SKM-1 (cell line): ENCODE measurements around the gene SLC7A14.

Experiments
- DNase-seq: peaks from one replicate; lab custom pipeline; 2025; ENCODE audit not compliant: unreplicated experiment; lab: John Stamatoyannopoulos, UW

The SLC7A14 gene

DNA sequence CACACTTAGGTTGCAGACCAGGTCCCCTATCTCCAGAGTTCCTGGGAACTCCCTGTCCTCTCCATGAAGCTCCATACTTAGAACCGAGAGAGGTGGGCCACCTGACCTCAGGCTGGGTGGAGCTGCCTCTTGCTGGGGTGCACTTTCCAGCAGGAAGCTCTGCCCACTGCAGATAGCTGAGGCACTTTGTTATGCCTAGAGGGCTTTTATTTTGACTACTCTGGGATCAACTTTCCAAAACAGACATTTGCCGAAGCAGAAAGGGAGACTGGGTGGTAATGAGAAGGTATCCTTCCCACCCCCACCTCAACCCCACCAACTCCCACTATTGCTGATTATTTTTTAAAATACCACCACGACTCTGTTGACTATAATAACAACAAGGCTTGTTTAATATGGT lies 112.5 kb downstream of the SLC7A14 start:
- DNase-seq = no peak

DNA sequence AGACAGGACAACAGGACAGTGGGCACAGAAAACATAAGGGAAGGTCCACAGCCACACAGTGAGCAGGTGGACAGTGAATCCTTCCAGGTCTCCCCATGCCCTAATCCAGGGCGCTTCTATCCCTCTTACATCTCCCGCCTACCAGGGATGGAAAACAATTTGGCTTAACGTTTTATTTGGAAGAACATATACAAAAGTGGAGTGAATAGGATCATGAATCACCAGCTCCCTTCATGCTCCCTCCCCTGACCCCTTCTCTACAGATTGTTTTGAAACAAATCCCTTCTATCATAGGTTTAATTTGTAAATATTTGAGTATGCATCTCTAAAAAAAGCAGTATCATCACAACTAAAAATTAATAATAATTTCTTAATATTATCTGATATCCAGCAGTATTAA lies 114.7 kb downstream of the SLC7A14 start:
- no peak for DNase-seq

DNA sequence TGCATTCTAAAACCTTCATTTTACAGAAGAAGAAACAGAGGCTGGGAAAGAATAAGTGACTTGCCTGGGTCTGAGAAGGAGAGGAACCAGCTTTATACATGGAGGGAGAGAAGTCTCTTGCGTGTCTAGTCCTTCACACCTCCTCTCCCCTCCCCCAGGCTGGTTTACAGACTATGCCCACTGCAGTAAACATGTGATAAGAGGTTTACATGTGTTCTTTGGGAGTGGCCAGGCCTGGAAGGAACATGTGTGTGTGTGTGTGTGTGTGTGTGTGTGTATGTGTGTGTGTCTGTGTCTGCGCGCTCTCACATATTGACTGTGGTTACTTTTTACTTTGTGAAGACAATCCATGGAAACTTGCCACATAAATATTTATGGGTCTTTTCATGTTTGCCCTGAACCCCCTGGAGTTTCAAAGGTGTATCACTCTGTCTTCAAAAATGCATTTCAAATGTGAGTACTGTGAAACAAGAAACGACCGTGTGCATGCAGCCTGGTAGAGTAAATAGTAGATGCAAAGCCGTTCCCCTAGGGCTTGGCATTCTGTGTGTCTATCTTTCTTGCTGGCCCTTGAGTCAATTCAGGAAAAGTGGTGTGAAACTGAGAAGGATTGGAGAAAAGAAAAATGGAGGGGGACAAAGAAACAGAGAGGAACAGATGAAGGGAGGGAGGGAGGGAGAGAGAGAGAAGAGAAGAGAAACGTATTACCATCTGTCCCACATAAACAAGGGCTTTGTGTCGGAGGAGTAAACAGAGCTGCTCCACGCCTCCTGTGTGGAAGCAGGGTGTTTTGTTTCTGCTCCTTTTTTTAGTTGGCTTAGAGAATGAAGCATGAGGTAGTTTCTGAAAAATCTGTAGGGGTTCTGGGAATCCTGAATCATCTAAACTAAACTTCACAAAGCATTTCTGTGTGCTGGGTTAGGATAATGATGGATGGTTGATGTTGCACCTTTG lies 115.5 kb downstream of the SLC7A14 start:
- no peak for DNase-seq

DNA sequence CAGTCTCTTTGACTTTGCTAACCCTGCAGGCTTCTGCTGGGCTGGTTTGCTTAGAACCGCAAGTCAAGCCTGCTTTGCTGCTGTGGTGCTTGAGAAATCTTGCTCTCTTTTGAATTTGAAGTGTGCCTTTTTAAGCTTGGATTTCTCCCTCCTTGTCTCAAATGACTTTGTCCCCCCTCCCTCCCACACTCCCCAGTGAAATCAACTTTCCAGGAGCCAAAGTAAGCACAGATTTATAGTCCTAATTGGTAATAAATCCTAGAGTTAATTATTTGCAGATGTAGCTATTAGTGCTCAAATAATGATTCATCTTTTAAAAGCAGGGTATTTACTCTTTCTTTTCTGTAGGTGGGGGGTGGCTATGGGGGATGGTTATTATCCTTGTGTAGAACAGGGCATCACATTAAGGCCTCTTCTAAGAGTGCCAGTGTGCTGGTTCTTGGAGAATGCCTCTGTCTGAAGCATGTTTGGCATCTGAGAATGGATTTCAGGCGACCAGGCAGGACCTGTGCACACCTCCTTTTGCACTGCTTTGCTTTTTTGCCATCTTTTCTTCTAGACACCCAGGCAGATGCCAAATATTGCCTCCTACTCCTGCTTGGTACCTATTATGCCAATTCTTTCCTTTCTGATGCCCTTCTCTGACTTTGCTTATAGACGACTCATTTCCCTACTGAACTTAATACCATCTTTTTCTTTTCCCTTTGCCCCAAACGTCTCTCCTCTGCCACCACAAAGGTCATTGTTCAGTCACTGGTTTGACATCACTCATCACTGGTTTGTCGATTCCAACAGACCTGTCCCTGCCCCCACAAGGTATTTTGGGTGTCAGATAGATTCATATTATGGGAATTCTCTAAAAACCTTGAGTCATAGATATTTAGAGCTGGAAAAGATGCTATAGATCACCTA lies 116.5 kb downstream of the SLC7A14 start:
- DNase-seq = no peak

DNA sequence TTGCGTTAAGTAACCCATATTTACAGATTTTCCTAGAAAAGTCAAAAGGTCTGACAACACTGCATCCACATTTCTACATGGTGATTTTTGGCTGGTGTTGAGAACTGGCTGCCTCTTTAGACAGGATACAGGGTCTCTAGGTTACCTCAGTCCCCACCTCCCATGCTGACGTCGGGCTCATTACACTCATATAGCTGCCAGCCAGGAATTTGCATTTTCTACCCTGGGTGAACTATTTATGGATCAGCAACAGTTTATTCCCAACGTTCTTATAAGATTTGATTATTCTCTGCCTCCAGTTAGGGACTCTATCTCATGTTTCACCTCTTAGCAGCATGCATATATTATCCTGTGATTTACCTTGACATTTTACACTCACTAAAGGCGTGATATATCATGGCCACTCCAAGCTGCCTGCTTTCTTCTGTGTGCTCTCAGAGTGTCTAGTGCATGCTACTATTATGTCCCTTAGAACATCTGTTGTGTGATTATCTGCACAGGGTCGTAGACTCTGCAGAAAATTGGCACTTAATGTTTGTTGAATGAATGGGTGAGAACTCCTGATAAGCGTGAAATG lies 118.2 kb downstream of the SLC7A14 start:
- DNase-seq = no peak

DNA sequence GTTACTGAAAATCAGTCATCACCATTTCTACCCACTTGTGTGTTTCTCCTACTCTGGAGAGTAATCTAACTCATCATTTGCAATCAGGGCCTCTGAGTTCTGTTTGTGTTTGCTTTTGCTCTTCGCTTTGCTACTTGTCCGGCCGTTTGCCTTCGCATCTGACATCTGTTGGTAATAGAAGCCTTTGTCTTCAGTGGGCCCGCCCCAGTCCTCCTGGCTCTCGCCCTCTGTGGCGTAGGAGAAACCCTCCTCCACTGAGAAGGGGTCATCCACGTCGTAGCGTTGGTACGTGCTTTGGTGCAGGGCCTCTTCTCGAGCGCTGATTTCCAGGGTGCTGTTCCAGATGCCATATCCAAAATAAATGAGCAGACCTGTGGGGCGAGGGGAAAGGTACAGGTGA lies 118.9 kb downstream of the SLC7A14 start:
- DNase-seq = no peak

- DNase-seq = no peak
Observed at GRCh38 chr3:170465955-170466354, 119.9 kb downstream of the SLC7A14 start.

- no peak for DNase-seq
Observed at GRCh38 chr3:170463011-170463410, 122.9 kb downstream of the SLC7A14 start.

DNA sequence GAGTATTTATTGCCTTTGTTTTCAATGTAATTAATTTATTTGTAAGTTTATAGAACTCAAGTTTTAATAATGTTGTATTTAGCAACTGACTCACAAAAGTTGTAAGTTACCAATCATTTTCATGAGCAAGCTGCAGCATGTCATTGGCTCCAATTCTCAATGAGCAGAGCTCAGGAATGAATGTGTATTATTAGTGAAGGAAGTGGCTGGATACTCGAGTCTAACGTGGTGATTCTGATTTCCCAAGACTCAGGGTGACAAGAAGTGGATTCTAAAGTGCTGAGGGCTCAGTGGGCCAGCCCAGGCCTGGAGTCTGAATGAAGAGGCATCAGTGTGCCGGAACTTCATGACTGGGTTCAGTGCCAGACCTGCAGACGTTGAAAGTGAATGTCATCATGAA lies 127.6 kb downstream of the SLC7A14 start:
- DNase-seq = no peak

DNA sequence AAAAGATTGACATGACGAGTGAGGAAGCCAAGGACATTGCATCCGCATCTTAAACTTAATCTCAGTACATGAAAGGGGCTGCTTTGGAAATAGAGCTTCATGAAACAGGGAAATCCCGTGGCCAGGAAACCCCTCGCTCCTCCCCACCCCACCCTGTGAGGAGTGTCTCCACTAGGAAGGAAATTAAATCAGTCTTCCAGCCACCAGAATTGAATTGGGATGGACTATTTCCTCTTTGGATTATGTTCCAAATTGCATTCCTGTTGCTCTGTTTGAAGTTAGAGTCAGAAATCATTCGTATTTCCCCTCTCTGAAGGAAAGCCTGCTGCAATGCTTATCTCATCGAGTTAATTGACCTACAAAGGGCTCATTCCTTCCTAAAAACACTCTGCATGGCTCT lies 131.4 kb downstream of the SLC7A14 start:
- DNase-seq = no peak

GRCh38 chr3:170450039-170450438 lies 135.8 kb downstream of the SLC7A14 start:
- DNase-seq = no peak

- DNase-seq = no peak
Observed at GRCh38 chr3:170448584-170448983, 137.3 kb downstream of the SLC7A14 start.

GRCh38 chr3:170443457-170443856 lies 142.4 kb downstream of the SLC7A14 start:
- no peak for DNase-seq

DNA sequence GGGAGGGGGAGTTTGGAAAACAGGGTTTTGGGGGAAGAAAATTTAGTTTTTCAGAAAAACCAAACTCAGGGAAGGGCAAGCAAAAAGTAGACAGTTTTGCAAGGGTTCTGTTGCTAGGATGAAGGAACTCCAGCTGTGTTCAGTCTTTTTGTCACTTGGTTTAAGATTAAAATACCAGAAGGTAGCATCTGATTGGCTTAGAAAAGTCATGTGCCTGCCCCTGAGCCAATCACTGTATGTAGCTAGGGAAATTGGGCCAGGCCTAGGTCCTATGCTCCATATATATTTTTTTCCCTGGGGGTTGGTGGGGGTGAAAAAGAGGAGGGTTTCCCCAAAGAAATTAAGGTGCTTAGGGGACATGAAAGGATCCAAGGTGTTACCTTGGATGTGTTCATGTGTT lies 142.9 kb downstream of the SLC7A14 start:
- no peak for DNase-seq

- DNase-seq = no peak
Observed at GRCh38 chr3:170441412-170441811, 144.5 kb downstream of the SLC7A14 start.

DNA sequence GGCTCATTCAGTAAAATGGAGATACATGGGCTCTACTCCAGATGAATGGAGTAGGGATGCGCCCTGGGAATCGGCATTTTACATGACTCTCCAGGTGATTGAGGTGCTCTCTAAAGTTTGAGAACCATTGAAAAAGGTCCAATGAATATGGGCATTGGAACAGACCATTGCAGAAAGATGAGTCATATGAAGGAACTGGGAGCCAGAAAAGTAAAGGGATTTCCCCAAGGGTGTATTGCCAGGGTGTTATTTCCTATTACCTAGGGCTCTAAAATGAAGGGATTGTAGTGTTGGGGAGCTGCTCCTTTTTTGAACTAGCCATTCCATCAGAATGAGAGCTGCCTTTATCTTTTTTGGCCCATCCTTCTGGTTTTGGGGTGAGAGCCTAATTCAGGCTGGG lies 145.5 kb downstream of the SLC7A14 start:
- DNase-seq = no peak

DNA sequence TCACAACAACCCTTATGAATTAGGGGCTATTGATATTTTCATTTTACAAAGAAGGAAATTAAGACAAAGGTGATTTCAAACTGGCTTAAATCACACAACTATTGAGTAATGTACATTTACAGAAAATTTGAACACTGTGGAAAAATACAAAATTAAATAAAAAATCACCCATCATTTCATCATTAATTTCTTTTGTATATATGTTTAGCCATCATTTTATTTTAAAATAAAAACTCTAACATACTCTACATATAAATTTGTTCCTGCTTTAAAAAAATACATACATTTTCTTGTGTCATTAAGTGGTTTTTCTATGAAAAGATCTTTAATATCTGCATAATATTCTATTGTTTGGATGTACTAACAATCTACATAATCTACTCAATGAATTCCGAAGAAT lies 147.0 kb downstream of the SLC7A14 start:
- DNase-seq = no peak

- DNase-seq = no peak
Observed at GRCh38 chr3:170437696-170438407, 148.0 kb downstream of the SLC7A14 start.

- DNase-seq = no peak
Observed at GRCh38 chr3:170437176-170437575, 148.7 kb downstream of the SLC7A14 start.

DNA sequence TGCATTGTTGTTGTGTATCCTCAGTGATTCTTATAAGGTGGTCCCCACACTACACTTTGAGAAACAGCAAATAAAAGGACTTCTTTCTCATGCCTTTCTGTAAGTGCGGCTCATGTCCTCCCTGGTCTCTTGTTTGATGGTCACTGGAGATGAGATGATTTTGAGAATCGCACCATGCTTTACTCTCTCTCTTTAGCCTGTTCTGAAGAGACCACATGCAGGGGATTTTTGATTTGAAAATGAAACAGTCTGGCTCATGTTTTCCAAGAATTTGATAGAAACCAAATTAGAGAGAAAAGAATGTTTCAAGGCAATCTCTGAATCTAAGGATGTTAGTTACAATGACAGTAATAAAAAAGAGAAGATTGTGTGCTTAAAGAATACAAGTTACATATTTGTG lies 149.2 kb downstream of the SLC7A14 start:
- DNase-seq = no peak

DNA sequence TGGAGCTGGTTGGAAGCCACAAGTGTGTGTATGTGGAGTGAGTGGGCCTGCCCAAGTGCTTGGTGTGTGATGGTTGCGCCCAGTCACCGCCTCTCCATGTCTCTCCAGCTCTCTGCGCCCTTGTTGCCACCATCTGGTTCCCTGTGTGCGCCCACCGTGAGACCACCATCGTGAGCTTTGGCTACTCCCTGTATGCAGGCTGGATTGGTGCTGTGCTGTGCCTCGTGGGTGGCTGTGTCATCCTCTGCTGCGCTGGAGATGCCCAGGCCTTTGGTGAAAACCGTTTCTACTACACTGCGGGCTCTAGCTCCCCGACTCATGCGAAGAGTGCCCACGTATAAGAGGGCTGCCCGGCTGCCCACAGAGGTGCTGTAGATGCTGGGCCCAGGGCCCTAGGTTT lies 153.5 kb downstream of the SLC7A14 start:
- DNase-seq = no peak
